GM19324 (cell line): ENCODE data around the gene ANO6.
"Not testable (repeated sequence)": the region's sequence is repeated elsewhere in the genome, so short reads cannot be mapped to it uniquely, and the experiment has no call there.

ENCODE experiments used
- ATAC-seq: cut with Tn5 transposase; IDR thresholded peaks from one replicate; pipeline ENCODE4 v1.9.1; 2021; ENCODE audit warnings: mild to moderate bottlenecking, moderate library complexity; ENCODE audit not compliant: unreplicated experiment, low FRiP score

ANO6 gene

GRCh38 chr12:45302621-45303369 is 86.9 kb downstream of the ANO6 start:
- no peak for ATAC-seq

- ATAC-seq, result no peak
Measured at GRCh38 chr12:45303945-45304344, 88.0 kb downstream of the ANO6 start.

- no peak for ATAC-seq
Measured at GRCh38 chr12:45304514-45305178, 88.8 kb downstream of the ANO6 start.

- no peak for ATAC-seq
Measured at GRCh38 chr12:45305907-45306306, 90.0 kb downstream of the ANO6 start.

GRCh38 chr12:45309836-45310626 is 94.1 kb downstream of the ANO6 start:
- no peak for ATAC-seq

- no peak for ATAC-seq
Measured at GRCh38 chr12:45310627-45310968, 94.7 kb downstream of the ANO6 start.

- ATAC-seq, result no peak
Measured at GRCh38 chr12:45312012-45312411, 96.1 kb downstream of the ANO6 start.

GRCh38 chr12:45314770-45315169 is 98.9 kb downstream of the ANO6 start:
- no peak for ATAC-seq

- no peak for ATAC-seq
Measured at GRCh38 chr12:45315462-45315861, 99.6 kb downstream of the ANO6 start.

- ATAC-seq, result not testable (repeated sequence)
Measured at GRCh38 chr12:45317261-45317660, 101.4 kb downstream of the ANO6 start.

- ATAC-seq, result no peak
Measured at GRCh38 chr12:45322810-45323209, 106.9 kb downstream of the ANO6 start.

GRCh38 chr12:45324391-45324790 is 108.5 kb downstream of the ANO6 start:
- no peak for ATAC-seq

GRCh38 chr12:45326358-45326975 is 110.6 kb downstream of the ANO6 start:
- no peak for ATAC-seq

- no peak for ATAC-seq
Measured at GRCh38 chr12:45327823-45328383, 112.0 kb downstream of the ANO6 start.

- no peak for ATAC-seq
Measured at GRCh38 chr12:45329238-45329637, 113.3 kb downstream of the ANO6 start.

- no peak for ATAC-seq
Measured at GRCh38 chr12:45329702-45330101, 113.8 kb downstream of the ANO6 start.

GRCh38 chr12:45331552-45331951 is 115.7 kb downstream of the ANO6 start:
- ATAC-seq, result no peak

GRCh38 chr12:45334396-45334795 is 118.5 kb downstream of the ANO6 start:
- ATAC-seq, result no peak

GRCh38 chr12:45336331-45336730 is 120.4 kb downstream of the ANO6 start:
- no peak for ATAC-seq

GRCh38 chr12:45336762-45337596 is 121.1 kb downstream of the ANO6 start:
- ATAC-seq, result no peak
